ENCODE results near the gene GCM1. TPM values are rescaled to one million over a fixed set of nuclear protein-coding genes. Genes with fewer than 3 reads are reported as not detected.
"Not testable (repeated sequence)": the region's sequence is repeated elsewhere in the genome, so short reads cannot be mapped to it uniquely, and the experiment has no call there.

GCM1 gene
- total RNA-seq, 1 donor from 2014 or later = not detected

- Histone ChIP-seq H3K4me3 (no peak overlapping the region), H3K27ac (no peak overlapping the region), H3K36me3 (no peaks in the 10 kb centered on the region), H3K9me3 (no peaks in the 10 kb centered on the region), H3K4me1 (no peaks in the 10 kb centered on the region), H3K27me3 (ENCODE audit: low read depth) (no peaks in the 10 kb centered on the region)
- DNase-seq (no peak), ATAC-seq (no peak)
- intact Hi-C loops (cut with DNase I) = no loop called here
- TF ChIP-seq, protein P1, sequence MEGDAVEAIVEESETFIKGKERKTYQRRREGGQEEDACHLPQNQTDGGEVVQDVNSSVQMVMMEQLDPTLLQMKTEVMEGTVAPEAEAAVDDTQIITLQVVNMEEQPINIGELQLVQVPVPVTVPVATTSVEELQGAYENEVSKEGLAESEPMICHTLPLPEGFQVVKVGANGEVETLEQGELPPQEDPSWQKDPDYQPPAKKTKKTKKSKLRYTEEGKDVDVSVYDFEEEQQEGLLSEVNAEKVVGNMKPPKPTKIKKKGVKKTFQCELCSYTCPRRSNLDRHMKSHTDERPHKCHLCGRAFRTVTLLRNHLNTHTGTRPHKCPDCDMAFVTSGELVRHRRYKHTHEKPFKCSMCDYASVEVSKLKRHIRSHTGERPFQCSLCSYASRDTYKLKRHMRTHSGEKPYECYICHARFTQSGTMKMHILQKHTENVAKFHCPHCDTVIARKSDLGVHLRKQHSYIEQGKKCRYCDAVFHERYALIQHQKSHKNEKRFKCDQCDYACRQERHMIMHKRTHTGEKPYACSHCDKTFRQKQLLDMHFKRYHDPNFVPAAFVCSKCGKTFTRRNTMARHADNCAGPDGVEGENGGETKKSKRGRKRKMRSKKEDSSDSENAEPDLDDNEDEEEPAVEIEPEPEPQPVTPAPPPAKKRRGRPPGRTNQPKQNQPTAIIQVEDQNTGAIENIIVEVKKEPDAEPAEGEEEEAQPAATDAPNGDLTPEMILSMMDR (IDR thresholded peaks at IDR 0.05) = no peak
Measured at GRCh38 chr6:53161481-53162009, 12.9 kb upstream of the GCM1 start.

DNA sequence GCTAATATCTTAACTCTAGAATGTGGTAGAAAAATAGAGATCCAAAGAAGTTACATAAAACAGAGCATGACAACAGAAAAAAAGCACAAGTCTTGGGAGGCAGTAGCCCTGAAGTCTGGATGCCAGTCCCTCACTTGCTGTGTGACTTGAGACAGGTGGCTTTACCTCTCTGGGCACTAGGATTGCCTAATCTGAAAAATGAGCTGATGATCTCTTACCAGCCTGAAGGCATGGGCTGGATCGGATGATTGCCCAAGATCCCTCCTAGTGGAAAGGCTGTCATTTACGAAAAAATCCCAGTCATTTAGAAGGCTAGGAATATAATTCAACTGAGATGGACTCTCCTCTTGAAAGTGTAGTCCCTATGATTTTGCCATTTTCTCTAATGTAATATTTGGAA lies 10.9 kb upstream of the GCM1 start:
- DNase-seq (no peak), ATAC-seq (no peak)
- H3K4me3 ChIP-seq = no peak overlapping the region
- no peaks in the 10 kb centered on the region for H3K27me3 ChIP-seq (ENCODE audit: low read depth)
- H3K4me1 ChIP-seq = no peaks in the 10 kb centered on the region
- no peaks in the 10 kb centered on the region for H3K9me3 ChIP-seq
- TF ChIP-seq, protein P1 (IDR thresholded peaks at IDR 0.05) = no peak
- H3K27ac ChIP-seq = no peak overlapping the region
- H3K36me3 ChIP-seq = no peaks in the 10 kb centered on the region
- intact Hi-C loops (cut with DNase I) = no loop called here

GRCh38 chr6:53158076-53158475 lies 9.4 kb upstream of the GCM1 start:
- H3K4me3 ChIP-seq; H3K27ac ChIP-seq; H3K4me1 ChIP-seq; H3K27me3 ChIP-seq (ENCODE audit: low read depth); intact Hi-C loops (cut with DNase I); H3K9me3 ChIP-seq; ATAC-seq; H3K36me3 ChIP-seq; DNase-seq: not testable (repeated sequence)

DNA sequence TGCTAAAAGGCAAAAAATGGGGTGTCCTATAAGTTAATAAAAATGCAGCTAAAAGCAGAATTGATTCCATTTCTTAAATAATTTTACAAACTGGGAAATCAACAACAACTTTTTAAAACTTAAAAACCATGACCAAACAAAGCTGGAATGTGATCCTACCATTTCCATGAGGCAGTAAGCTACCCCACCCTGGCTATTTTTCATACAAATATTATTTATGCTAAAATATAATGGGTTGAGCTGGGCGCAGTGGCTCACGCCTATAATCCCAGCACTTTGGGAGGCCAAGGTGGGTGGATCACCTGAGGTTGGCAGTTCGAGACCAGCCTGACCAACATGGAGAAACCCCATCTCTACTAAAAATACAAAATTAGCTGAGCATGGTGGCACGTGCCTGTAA lies 6.6 kb upstream of the GCM1 start:
- intact Hi-C loops (cut with DNase I); H3K4me3 ChIP-seq; DNase-seq; H3K27ac ChIP-seq; ATAC-seq; H3K9me3 ChIP-seq; H3K27me3 ChIP-seq (ENCODE audit: low read depth); H3K4me1 ChIP-seq; H3K36me3 ChIP-seq: not testable (repeated sequence)

DNA sequence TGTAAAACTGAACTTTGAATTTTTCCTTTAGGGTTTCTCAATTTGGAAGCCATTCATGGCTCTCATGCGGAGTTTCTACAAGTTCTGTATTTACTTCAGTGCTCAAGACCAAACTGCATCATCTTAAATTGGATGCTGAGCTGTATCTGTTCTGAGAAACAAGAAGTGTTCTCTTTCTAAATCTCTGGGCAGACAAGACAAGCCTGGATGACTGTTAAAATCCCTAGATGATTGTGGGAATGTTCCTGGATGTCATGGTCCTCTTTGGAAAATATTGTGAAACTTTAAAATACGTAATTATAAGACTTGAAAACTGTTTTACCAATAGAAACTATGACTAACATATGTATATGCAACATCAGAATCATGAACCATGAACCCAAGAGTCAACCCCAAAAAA lies 6.2 kb upstream of the GCM1 start:
- ATAC-seq = no peak
- DNase-seq = no peak
- intact Hi-C loops (cut with DNase I) = no loop called here
- no peaks in the 10 kb centered on the region for H3K4me1 ChIP-seq
- H3K27me3 ChIP-seq (ENCODE audit: low read depth) = no peaks in the 10 kb centered on the region
- no peak overlapping the region for H3K27ac ChIP-seq
- TF ChIP-seq, protein P1 (IDR thresholded peaks at IDR 0.05) = no peak
- H3K9me3 ChIP-seq = no peaks in the 10 kb centered on the region
- no peak overlapping the region for H3K4me3 ChIP-seq
- H3K36me3 ChIP-seq = no peaks in the 10 kb centered on the region

- no peaks in the 10 kb centered on the region for H3K36me3 ChIP-seq
- no peak overlapping the region for H3K4me3 ChIP-seq
- H3K4me1 ChIP-seq = no peaks in the 10 kb centered on the region
- intact Hi-C loops (cut with DNase I) = no loop called here
- TF ChIP-seq, protein P1 (IDR thresholded peaks at IDR 0.05) = no peak
- no peak overlapping the region for H3K27ac ChIP-seq
- no peaks in the 10 kb centered on the region for H3K9me3 ChIP-seq
- no peaks in the 10 kb centered on the region for H3K27me3 ChIP-seq (ENCODE audit: low read depth)
- DNase-seq (no peak), ATAC-seq (no peak)
Measured at GRCh38 chr6:53154071-53154470, 5.4 kb upstream of the GCM1 start.

- intact Hi-C loops (cut with DNase I) = no loop called here
- ATAC-seq (no peak), DNase-seq (no peak)
- Histone ChIP-seq H3K4me3 (no peak overlapping the region), H3K4me1 (no peaks in the 10 kb centered on the region), H3K9me3 (no peaks in the 10 kb centered on the region), H3K27ac (no peak overlapping the region), H3K27me3 (ENCODE audit: low read depth) (no peaks in the 10 kb centered on the region), H3K36me3 (no peaks in the 10 kb centered on the region)
- TF ChIP-seq, protein P1 (IDR thresholded peaks at IDR 0.05) = no peak
Measured at GRCh38 chr6:53152576-53152975, 3.9 kb upstream of the GCM1 start.

All from lower lobe of right lung (tissue), 2 donors.